Body of pancreas (tissue), 4 donors: ENCODE results near the gene BIRC5.

Experiments
- CTCF ChIP-seq, 7 experiments: fragments of 450-650 bp in 4 of 7; fragments of 200-600 bp in 3 of 7; sonication (generic) in 3 of 7; IDR thresholded peaks; one replicate each; pipeline ENCODE4 v1.5.1; 2016 to 2019; ENCODE audit warnings: antibody characterized with exemption in 7 of 7
- POLR2A ChIP-seq, 3 donors: fragments of 450-650 bp; IDR thresholded peaks; one replicate each; pipeline ENCODE4 v1.6.1; 2016; ENCODE audit warnings: antibody characterized with exemption in 3 of 3, mild to moderate bottlenecking in 2 of 3

GRCh38 chr17:78228176-78228575 is 14.1 kb downstream of the BIRC5 start:
- TF ChIP-seq CTCF (IDR thresholded peaks at IDR 0.05): no peak
- TF ChIP-seq POLR2A (IDR thresholded peaks at IDR 0.05): no peak
